NB4 (cell line): ENCODE results near the gene UBXN1.
"Not testable (repeated sequence)": the region's sequence is repeated elsewhere in the genome, so short reads cannot be mapped to it uniquely, and the experiment has no call there.

ENCODE experiments used
- DNase-seq: peaks from one replicate; pipeline ENCODE4 v3.0.0; 2010; ENCODE audit warnings: low read depth
- H3K4me3 ChIP-seq: one replicate; pipeline ENCODE4 v1.5.1; 2011; ENCODE audit warnings: mild to moderate bottlenecking, low read depth, low read length, moderate library complexity
- CTCF ChIP-seq: IDR thresholded peaks from one replicate; pipeline ENCODE4 v1.5.1; 2012; ENCODE audit warnings: low read depth, low read length
- MAX ChIP-seq: IDR thresholded peaks from 2 replicates; pipeline ENCODE4 v1.6.1; 2011; ENCODE audit warnings: low read depth, low read length
- MYC ChIP-seq: IDR thresholded peaks from 2 replicates; pipeline ENCODE4 v1.6.1; 2011; ENCODE audit warnings: low read depth, low read length
- POLR2A ChIP-seq: IDR thresholded peaks from 2 replicates; pipeline ENCODE4 v1.6.1; 2011; ENCODE audit warnings: mild to moderate bottlenecking; ENCODE audit not compliant: insufficient read length; ENCODE audit errors: extremely low read depth

The UBXN1 gene

GRCh38 chr11:62705413-62705812 is 26.5 kb upstream of the UBXN1 start:
- peak overlapping the region; percentile 80 for H3K4me3 ChIP-seq
- TF ChIP-seq MYC (no peak), MAX (no peak), POLR2A (no peak), CTCF (no peak)
- DNase-seq = peak; percentile 34

- not testable (repeated sequence) for DNase-seq, H3K4me3 ChIP-seq
Observed at GRCh38 chr11:62703921-62704320, 25.0 kb upstream of the UBXN1 start.

GRCh38 chr11:62702246-62702645 is 23.4 kb upstream of the UBXN1 start:
- H3K4me3 ChIP-seq = no peak overlapping the region
- no peak for DNase-seq
- no peak for TF ChIP-seq CTCF

GRCh38 chr11:62694455-62695167 is 15.7 kb upstream of the UBXN1 start:
- TF ChIP-seq MYC (no peak), CTCF (peak; percentile 96)
- H3K4me3 ChIP-seq = no peak overlapping the region
- peak; percentile 85 for DNase-seq

- DNase-seq, H3K4me3 ChIP-seq: not testable (repeated sequence)
Observed at GRCh38 chr11:62693624-62694023, 14.8 kb upstream of the UBXN1 start.

- no peak for TF ChIP-seq POLR2A
- no peak for TF ChIP-seq MYC
- TF ChIP-seq CTCF = no peak
- no peak for DNase-seq
- H3K4me3 ChIP-seq = no peak within 1 kb of the TSS
Observed at GRCh38 chr11:62689421-62690183, 10.7 kb upstream of the UBXN1 start, which contains the start of gene LRRN4CL. Gene LRRN4CL, minus strand, starts transcription at chr11:62689530. Its CDS starts 1,022 bp downstream, at chr11:62688508.

- no peak for TF ChIP-seq POLR2A
- no peak for TF ChIP-seq CTCF
- TF ChIP-seq MAX = no peak
- no peak for TF ChIP-seq MYC
- H3K4me3 ChIP-seq = no peak overlapping the region
- peak; percentile 1 for DNase-seq
Observed at GRCh38 chr11:62688491-62688890, 9.6 kb upstream of the UBXN1 start.
